ENCODE measurements around the gene ENOX2.
"Not testable (repeated sequence)": the region's sequence is repeated elsewhere in the genome, so short reads cannot be mapped to it uniquely, and the experiment has no call there.

GRCh38 chrX:130709178-130709577 lies 193.8 kb downstream of the ENOX2 start:
- not testable (repeated sequence) for TF ChIP-seq CTCF (optimal IDR thresholded peaks at IDR 0.05 in 1 of 3, IDR thresholded peaks at IDR 0.05 in 1 of 3, conservative IDR thresholded peaks at IDR 0.05 in 1 of 3; ENCODE audit: extremely low read depth in 1 of 3, insufficient read depth in 2 of 3, low read length in 3 of 3); EZH2 (IDR thresholded peaks at IDR 0.05; ENCODE audit: low read length)
